Prostate gland (tissue), 2 donors: ENCODE data around the gene WDFY3.

Experiments used
- CTCF ChIP-seq, 4 experiments: fragments of 200-600 bp in 2 of 4; fragments of 450-650 bp in 2 of 4; sonication (generic) in 2 of 4; IDR thresholded peaks; 1 replicate in 3 of 4; 2 replicates in 1 of 4; pipeline ENCODE4 v1.5.1; 2016 to 2019; ENCODE audit warnings: antibody characterized with exemption in 4 of 4, mild to moderate bottlenecking in 2 of 4, moderate library complexity in 2 of 4
- POLR2A ChIP-seq: fragments of 450-650 bp; IDR thresholded peaks from one replicate; pipeline ENCODE4 v1.6.1; 2016; ENCODE audit warnings: antibody characterized with exemption, mild to moderate bottlenecking
- POLR2AphosphoS5 ChIP-seq: sonication (generic); formaldehyde crosslinking; IDR thresholded peaks from one replicate; pipeline ENCODE4 v1.6.1; 2017; ENCODE audit warnings: antibody characterized with exemption

DNA sequence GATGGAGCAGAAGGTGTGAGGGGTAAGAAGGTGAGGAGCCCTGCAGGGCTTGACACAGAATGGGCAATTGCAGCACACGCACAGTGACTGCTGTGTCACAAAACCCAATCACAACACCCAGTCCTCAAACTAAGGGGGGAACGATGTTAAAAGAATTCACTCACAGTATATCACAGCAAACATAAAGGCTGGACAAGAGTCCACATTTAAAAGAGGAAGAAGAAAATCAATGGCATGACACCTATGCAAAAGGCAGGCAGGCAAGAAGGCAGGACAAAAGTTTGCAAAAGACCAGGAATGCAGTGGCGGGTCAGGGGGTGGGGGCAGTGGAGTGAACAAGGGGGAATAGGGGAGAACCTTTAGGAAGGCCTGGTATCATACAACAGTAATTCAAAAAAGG is 305.9 kb downstream of the WDFY3 start:
- no peak for TF ChIP-seq POLR2AphosphoS5
- TF ChIP-seq CTCF (IDR thresholded peaks at IDR 0.05) = no peak
- no peak for TF ChIP-seq POLR2A
